ENCODE results near the gene EHMT1. TPM values are rescaled to one million over a fixed set of nuclear protein-coding genes. Genes with fewer than 3 reads are reported as not detected.

Gene EHMT1
- total and polyA plus RNA-seq, 9 of the 15 experiments (the other 6 are each of a cell fraction or from before 2014, with no cell fraction given), result 2.2 to 76.0 (median 36.4) TPM

- DNase-seq (ENCODE audit: extremely low read depth in 1 of 4, low spot score in 3 of 4) (no peak), ATAC-seq (no peak), FAIRE-seq (no peak)
- Histone ChIP-seq H3K4me3 (no peak overlapping the region), H3K27me3 (ENCODE audit: control insufficient read depth in 2 of 2, insufficient read depth in 2 of 2, low read length in 2 of 2) (no peaks in the 10 kb centered on the region), H3K9me3 (replicated peaks; ENCODE audit: control insufficient read depth, insufficient read depth, low read depth, low read length) (no peaks in the 10 kb centered on the region), H3K79me2 (ENCODE audit: control insufficient read depth, insufficient read depth, low read length) (no peaks in the 10 kb centered on the region), H4K20me1 (replicated peaks; ENCODE audit: control insufficient read depth, insufficient read depth, low read length) (no peaks in the 10 kb centered on the region), H2AFZ (ENCODE audit: low read depth, low read length) (no peak overlapping the region), H3K27ac (ENCODE audit: extremely low read depth, low read depth, low read length) (no peak overlapping the region), H3K4me1 (replicated peaks in 1 of 2; ENCODE audit: control insufficient read depth in 2 of 2, insufficient read depth in 2 of 2, low read length in 2 of 2) (no peaks in the 10 kb centered on the region), H3K36me3 (ENCODE audit: control insufficient read depth, insufficient read depth, low read length) (peaks cover 72% of the 10 kb centered on the region), H3K4me2 (ENCODE audit: insufficient read depth, low read length) (no peak overlapping the region), H3K9ac (ENCODE audit: insufficient read depth in 1 of 2, low read depth in 2 of 2, low read length in 2 of 2) (no peak overlapping the region), H3K9me1 (ENCODE audit: control insufficient read depth, insufficient read depth, low read length) (no peaks in the 10 kb centered on the region)
- CTCF ChIA-PET (ENCODE audit: low intra/inter-chr PET ratio), result no interaction called here
- in situ Hi-C loops (cut with MboI) (no loop called here), intact Hi-C loops (cut with micrococcal nuclease) (no loop called here)
- POLR2A ChIA-PET, result interaction anchor here (0.7 to 1.0 kb wide), 2 partner anchors 11 kb away, joined by 3 read pairs; no protein-coding TSS in a partner anchor
- BruUV-seq (replicated peaks), result no TSS peak
- WGBS (ENCODE audit: insufficient coverage, low coverage, missing lambda C conversion rate), result 95% methylated on average over 13 of the region's 13 CpGs
- no peak for TF ChIP-seq CEBPZ (IDR thresholded peaks at IDR 0.05; ENCODE audit: borderline replicate concordance, low read depth, low read length)
- TF ChIP-seq TAF7 (tag; IDR thresholded peaks at IDR 0.05), result no peak
- no peak for TF ChIP-seq BHLHE40 (IDR thresholded peaks at IDR 0.05; ENCODE audit: low read length)
- no peak for TF ChIP-seq ZNF41 (CRISPR knock-in tag; conservative IDR thresholded peaks at IDR 0.05)
- no peak for TF ChIP-seq TSC22D4 (tag; IDR thresholded peaks at IDR 0.05)
- TF ChIP-seq ILF3 (IDR thresholded peaks at IDR 0.05; ENCODE audit: borderline replicate concordance), result no peak
- TF ChIP-seq LEF1 (IDR thresholded peaks at IDR 0.05), result no peak
- no peak for TF ChIP-seq KLF6 (CRISPR knock-in tag; IDR thresholded peaks at IDR 0.05; ENCODE audit: borderline replicate concordance)
- TF ChIP-seq PTTG1 (tag; IDR thresholded peaks at IDR 0.05; ENCODE audit: low read depth), result no peak
- TF ChIP-seq NR0B1 (IDR thresholded peaks at IDR 0.05; ENCODE audit: partially characterized antibody), result no peak
- no peak for TF ChIP-seq DIDO1 (tag; IDR thresholded peaks at IDR 0.05; ENCODE audit: low read depth)
- TF ChIP-seq GABPA (tag; conservative IDR thresholded peaks at IDR 0.05; ENCODE audit: low read depth), result no peak
- TF ChIP-seq UBTF (IDR thresholded peaks at IDR 0.05; ENCODE audit: borderline replicate concordance in 1 of 2, low read depth in 2 of 2, low read length in 2 of 2), result no peak
- no peak for TF ChIP-seq KDM4B (IDR thresholded peaks at IDR 0.05; ENCODE audit: borderline replicate concordance in 2 of 2, low read depth in 1 of 2)
Observed at GRCh38 chr9:137764981-137765380, 146.2 kb downstream of the EHMT1 start.
